ENCODE results near the gene SLC27A5. TPM values are rescaled to one million over a fixed set of nuclear protein-coding genes. Genes with fewer than 3 reads are reported as not detected.
"Not testable (repeated sequence)": the region's sequence is repeated elsewhere in the genome, so short reads cannot be mapped to it uniquely, and the experiment has no call there.

Gene SLC27A5
- total RNA-seq, 1 donor from 2014 or later = 2.9 TPM

DNA sequence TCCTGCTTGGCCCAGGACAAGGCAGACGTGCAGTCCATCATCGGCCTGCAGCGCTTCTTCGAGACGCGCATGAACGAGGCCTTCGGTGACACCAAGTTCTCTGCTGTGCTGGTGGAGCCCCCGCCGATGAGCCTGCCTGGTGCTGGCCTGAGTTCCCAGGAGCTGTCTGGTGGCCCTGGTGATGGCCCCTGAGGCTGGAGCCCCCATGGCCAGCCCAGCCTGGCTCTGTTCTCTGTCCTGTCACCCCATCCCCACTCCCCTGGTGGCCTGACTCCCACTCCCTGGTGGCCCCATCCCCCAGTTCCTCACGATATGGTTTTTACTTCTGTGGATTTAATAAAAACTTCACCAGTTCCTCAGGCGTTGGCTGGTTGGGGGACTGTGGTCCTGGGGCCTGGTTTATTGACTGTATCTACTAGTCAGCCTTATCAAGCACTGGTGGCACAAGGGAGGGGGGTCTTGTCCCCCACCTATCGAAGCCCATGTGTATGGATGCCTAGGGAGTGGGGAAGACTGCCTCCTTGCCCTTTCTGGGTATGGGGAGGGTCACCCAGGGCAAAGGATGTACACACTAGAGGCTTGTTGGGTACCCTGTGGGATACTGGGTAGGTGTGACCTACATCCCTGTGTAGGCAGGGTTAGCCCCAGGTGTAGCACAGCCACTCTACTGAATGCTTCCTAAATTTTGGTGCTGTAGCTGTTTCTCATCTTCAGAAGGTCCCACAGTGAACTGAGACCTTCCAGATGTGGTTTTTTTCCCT lies 38.8 kb upstream of the SLC27A5 start:
- DNase-seq (ENCODE audit: low read depth) = no peak

DNA sequence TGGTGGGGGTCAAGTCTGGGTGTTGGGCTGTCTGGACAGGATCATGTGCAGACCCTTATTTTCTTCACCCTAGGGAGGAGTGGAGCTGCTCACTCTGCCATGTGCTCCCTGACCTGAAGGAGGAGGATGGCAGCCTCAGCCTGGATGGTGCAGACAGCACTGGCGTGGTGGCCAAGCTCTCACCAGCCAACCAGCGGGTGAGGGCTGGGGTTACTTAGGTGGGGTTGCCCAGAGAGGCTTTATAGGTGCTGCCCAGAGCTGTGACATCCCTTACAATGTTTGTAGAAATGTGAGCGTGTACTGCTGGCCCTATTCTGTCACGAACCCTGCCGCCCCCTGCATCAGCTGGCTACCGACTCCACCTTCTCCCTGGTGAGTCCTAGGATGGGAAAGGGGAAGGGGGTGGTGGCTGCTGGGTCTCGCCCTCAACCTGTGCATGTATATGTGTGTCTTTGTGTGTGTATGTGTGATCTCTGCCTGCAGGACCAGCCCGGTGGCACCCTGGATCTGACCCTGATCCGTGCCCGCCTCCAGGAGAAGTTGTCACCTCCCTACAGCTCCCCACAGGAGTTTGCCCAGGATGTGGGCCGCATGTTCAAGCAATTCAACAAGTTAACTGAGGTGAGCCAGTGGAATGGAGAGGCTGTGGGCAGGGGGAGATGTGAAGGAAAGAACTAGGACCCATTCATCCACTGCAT lies 38.0 kb upstream of the SLC27A5 start:
- no peak for DNase-seq (ENCODE audit: low read depth)

DNA sequence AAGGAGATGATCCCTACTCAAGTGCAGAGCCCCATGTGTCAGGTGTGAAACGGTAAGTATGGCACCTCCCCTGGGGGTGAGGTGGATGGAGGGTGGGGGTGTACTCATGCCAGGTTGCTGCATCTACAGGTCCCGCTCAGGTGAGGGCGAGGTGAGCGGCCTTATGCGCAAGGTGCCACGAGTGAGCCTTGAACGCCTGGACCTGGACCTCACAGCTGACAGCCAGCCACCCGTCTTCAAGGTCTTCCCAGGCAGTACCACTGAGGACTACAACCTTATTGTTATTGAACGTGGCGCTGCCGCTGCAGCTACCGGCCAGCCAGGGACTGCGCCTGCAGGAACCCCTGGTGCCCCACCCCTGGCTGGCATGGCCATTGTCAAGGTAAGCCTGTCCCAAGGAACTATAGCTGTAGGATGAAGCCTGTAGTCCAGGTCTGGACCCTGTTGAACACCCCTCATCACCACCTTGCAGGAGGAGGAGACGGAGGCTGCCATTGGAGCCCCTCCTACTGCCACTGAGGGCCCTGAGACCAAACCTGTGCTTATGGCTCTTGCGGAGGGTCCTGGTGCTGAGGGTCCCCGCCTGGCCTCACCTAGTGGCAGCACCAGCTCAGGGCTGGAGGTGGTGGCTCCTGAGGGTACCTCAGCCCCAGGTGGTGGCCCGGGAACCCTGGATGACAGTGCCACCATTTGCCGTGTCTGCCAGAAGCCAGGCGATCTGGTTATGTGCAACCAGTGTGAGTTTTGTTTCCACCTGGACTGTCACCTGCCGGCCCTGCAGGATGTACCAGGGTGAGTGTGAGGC lies 37.3 kb upstream of the SLC27A5 start:
- no peak for DNase-seq (ENCODE audit: low read depth)

DNA sequence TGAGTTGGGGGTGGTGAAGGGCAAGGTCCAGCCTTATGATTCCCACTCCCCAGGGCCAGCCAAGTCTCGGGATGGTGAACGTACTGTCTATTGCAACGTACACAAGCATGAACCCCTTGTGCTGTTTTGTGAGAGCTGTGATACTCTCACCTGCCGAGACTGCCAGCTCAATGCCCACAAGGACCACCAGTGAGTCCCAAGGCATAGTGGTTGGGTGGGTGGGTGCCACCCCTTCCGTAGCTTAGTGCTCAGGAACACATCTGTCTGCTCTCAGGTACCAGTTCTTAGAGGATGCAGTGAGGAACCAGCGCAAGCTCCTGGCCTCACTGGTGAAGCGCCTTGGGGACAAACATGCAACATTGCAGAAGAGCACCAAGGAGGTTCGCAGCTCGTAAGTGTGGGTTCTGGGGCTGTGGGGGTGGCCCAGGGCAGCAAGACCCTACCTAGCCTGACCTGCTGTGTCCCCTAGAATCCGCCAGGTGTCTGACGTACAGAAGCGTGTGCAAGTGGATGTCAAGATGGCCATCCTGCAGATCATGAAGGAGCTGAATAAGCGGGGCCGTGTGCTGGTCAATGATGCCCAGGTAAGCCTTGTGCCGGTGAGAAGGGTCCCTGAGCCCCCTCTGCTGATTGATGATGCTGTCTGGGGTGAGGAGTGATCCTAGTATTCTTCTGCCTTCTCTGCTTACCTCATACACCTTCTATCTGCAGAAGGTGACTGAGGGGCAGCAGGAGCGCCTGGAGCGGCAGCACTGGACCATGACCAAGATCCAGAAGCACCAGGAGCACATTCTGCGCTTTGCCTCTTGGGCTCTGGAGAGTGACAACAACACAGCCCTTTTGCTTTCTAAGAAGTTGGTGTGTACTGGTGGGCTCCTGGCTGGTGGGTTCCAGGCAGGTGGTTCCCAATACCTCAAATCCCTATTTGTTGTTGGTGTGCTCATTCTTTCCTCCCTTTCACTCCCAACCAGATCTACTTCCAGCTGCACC lies 35.8 kb upstream of the SLC27A5 start:
- DNase-seq (ENCODE audit: low read depth) = no peak

DNA sequence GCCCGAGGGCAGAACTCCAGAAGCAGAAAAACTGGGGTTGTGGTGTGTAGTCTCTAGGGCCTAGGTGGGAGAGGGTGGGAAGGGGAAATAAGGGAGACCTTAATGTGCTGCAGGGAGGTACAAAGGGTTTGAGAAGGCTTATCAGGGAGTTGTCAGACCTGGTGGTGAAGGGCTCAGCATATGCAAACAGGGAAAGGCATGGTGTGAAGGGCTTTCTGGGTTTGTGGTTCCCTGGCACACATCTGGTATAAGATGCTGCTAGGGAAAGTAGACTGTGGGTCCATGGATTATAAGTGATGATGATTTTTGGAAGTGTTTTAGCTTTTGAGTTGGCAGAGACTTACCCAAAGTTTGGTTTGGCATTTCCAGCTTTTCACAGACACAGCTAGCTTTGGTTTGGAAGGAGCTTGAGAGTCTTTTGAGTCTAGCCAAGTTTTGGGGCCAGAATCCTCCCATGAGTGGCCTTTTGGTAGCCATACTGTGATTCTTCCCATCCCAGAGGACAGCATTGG lies 34.3 kb upstream of the SLC27A5 start:
- DNase-seq (ENCODE audit: low read depth) = no peak

DNA sequence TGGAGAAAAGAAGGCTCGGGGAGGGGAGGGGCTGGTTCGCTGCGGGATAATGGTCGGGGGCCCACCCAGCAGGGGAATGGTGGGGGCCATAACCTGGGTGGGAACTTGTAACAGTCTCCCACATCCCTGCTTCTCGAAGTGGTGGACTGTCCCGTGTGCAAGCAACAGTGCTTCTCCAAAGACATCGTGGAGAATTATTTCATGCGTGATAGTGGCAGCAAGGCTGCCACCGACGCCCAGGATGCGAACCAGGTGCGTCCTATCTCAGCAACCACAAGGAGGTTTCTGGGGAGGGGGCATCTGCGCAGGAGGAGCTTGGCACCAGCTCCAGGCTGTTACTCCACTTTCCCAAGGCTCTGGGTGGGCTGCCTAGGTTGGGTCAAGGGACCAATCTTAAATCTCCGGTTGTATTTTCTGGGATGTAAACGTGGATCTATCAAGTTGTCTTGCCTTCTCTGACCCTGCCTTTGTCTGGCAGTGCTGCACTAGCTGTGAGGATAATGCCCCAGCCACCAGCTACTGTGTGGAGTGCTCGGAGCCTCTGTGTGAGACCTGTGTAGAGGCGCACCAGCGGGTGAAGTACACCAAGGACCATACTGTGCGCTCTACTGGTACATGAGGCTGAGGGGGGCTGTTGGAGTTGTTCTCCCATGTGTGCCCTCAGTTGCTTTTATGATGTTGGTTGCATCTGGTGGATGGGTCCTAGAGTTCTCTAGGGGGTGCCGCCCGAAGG lies 33.7 kb upstream of the SLC27A5 start:
- no peak for DNase-seq (ENCODE audit: low read depth)

DNA sequence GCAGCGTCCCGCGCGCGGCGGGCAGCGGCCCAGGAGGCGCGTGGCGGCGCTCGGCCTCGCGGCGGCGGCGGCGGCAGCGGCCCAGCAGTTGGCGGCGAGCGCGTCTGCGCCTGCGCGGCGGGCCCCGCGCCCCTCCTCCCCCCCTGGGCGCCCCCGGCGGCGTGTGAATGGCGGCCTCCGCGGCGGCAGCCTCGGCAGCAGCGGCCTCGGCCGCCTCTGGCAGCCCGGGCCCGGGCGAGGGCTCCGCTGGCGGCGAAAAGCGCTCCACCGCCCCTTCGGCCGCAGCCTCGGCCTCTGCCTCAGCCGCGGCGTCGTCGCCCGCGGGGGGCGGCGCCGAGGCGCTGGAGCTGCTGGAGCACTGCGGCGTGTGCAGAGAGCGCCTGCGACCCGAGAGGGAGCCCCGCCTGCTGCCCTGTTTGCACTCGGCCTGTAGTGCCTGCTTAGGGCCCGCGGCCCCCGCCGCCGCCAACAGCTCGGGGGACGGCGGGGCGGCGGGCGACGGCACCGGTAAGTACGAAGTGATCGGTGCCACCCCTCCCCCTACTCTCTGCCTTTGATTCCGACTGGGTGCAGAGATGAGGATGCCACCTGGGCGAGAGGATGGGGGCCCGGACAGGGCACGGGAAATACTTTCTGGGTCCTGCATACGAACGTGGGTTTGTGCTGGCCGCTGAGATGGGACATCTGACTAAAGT lies 32.9 kb upstream of the SLC27A5 start:
- peak; percentile 71 for DNase-seq (ENCODE audit: low read depth)

DNA sequence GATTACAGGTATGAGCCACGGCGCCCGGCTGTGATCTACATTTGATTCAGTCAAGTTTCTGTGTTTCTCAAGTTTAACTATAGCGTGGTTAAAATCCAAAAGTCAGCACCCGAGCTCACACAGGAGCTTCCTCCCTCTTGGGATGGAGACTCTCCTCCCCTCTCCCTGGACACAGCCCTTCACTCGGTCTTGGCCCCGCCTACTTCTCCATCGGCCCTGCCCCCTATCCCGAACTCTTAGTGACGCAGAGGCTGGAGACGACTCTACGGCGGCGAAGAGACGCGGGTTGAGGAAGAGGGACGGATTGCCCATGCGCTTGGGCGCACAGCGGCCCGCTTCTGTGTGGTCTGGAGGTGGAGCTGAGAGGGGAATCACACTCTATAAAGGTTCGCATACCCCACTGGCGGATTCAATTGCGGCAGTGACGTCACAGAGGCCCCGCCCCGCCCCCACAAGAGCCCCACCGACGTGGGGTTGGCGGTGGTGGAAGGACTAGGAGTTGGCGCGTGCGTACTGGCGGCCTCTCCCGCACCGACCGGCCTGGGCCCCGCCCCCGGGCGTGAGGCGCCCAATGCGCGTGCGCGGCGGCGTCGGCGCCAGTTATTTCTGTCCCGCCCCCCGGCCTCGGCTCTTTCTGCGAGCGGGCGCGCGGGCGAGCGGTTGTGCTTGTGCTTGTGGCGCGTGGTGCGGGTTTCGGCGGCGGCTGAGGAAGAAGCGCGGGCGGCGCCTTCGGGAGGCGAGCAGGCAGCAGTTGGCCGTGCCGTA lies 32.2 kb upstream of the SLC27A5 start, which contains the start of gene TRIM28:
TSS of gene TRIM28 (plus strand) at position 239 of the 765 bp plus-strand sequence. CDS start 694 bp downstream, outside the sequence.
- DNase-seq (ENCODE audit: low read depth) = peak; percentile 99

DNA sequence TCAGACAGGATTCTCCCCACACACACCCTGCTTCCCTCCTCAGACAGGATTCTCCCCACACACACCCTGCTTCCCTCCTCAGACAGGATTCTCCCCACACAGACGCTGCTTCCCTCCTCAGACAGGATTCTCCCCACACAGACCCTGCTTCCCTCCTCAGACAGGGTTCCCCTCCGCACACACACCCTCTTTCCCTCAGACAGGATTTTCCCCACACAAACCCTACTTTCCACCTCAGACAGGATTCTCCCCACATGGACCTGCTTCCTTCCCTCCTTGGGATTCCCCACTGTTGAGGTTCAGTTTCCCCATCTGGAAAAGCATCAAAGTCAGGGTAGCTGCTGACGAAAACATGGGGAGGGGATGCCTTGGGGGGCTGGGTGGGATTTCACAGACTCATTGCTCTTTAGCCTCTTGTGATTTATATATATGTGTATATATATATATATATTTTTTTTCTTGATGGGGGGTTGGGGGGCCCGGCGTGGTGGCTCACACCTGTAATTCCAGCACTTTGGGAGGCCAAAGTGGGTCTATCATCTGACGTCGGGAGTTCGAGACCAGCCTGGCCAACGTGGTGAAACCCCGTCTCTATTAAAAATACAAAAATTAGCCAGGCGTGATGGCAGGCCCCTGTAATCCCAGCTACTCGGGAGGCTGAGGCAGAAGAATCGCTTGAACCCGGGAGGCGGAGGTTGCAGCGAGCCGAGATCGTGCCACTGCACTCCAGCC lies 31.0 kb upstream of the SLC27A5 start:
- not testable (repeated sequence) for DNase-seq (ENCODE audit: low read depth)

DNA sequence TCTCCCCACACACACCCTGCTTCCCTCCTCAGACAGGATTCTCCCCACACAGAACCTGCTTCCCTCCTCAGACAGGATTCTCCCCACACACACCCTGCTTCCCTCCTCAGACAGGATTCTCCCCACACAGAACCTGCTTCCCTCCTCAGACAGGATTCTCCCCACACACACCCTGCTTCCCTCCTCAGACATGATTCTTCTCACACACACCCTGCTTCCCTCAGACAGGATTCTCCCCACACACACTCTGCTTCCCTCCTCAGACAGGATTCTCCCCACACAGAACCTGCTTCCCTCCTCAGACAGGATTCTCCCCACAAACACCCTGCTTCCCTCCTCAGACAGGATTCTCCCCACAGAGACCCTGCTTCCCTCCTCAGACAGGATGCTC lies 27.4 kb upstream of the SLC27A5 start:
- DNase-seq (ENCODE audit: low read depth) = not testable (repeated sequence)

DNA sequence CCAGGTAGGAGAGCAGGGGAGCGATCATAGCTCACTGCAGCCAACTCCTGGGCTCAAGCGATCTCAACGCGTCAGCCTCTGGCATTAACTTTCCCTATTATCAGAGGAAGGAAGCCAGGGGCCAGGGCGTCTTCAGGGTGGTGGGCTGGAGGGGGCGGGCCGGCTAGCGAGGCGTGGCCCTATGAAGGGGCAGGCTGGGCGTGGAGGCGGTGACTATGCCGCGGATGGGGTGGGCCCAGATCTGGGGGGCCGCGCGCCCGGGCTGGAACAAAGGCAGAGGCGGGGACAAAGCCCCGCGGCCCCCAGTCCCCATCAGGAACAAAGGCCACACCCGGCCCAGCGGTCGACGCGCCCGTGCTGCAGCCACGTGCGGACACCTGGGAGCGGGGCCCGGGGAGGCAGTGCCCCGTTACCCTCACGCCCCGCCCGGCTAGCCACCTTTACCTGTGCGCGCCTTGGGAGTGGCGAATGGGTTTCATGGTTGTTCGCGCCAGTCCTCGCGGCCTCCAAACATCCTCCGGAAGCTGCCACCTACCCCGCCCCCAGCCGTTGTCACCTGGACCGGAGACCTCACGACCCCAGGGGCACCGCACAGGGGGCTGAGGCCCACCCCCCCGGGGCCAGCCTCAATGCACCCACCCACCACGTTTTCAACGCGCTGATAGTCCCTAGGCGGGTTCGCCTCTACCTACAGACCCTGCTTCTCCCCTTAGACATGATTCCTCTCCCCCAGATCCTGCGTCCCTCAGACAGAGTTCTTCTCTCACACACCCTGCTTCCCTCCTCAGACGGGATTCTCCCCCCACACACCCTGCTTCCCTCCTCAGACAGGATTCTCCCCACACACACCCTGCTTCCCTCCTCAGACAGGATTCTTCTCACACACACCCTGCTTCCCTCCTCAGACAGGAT lies 26.7 kb upstream of the SLC27A5 start:
- DNase-seq (ENCODE audit: low read depth) = no peak

DNA sequence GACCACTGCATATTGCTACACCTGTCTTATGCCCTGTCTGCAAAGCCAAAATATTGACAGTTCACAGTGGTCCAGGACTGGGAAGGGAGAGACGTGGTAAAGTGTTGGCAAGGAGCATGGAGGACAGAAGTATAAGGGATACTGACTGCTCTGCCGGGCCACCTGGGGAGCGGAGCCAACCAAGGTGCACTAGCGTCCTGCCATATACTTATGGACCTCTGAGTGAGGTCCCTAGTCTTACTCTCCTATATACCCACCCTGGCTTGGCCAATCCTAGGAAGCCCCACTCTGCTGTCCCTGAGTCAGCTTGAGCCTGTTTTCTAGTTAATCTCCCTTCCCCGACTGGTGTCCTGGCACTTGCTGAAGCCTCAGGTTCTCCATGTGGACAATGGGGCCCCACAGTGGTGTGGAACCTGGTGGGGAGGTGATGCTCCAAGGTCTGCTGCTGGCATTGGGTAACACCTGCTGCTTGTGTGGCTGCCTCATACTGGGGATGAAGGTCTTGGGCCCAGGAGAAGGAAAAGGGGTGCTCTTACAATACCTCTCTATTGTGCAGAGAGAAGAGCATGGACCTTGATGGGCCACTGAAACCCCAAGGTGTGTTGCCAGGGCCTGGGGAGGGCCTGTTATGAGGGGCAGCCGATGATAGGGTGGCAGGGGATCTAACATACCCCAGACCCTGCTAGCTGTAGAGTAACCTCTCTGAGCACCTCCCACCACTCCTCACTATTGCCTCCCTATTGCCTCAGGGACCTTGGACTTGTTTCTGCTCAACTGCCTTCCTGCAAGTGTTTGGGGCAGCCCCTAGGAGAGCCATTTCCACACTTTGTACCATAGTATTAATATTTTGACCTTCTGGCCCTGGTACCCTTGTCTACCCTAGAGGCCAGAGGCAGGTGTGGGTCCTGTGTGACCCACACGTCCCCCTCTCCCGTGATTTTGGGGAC lies 25.3 kb upstream of the SLC27A5 start:
- no peak for DNase-seq (ENCODE audit: low read depth)

DNA sequence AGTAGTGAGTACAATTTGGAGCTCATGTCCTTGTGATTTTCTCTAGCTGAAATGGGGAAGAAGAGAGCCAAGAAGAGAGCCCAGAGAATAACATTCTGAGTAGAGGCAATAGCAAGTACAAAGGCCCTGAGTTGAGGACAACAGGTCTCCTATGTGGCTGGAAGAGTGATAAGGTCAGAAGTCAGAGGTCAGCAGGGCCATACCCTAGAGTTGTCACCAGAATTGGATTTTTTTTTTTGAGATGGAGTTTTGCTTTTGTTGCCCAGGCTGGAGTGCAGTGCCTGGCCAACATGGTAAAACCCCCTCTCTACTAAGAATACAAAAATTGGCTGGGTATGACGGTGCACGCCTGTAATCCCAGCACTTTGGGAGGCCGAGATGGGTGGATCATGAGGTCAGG lies 24.1 kb upstream of the SLC27A5 start:
- no peak for DNase-seq (ENCODE audit: low read depth)

DNA sequence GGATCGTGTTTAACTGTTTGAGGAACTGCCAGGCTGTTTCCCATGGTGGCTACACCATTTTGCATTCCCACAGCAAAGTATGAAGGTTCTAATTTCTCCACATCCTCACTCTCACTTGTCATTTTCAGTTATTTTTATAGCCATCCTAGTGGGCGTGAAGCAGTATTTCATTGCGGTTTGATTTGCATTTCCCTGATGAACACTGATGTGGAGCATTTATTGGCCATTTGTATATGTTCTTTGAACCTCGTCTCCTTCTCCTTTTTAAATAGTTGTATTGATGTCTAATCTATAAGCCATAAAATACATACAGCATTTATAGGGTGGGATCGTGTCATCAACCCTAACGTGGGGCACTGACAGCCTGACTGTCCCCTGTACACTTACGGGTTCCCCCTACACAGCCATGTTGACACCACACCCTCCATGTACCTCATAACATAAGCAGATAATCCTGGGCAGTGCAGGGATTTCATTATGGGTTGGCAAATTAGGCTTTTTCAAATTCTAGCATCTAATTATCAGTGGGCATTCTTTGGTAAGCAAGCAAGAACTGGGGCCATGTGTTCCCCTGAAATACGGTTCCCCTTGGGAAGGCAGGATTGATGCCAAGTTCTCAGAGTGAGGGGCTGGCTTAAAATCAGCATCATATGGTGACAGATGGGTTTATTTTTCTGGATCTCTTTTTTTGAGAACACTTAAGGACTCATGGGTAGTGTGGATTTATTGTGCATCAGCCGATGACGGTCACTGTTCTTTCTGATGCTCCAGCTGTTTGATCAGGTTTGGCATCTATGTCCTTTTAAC lies 19.4 kb upstream of the SLC27A5 start:
- no peak for DNase-seq (ENCODE audit: low read depth)

DNA sequence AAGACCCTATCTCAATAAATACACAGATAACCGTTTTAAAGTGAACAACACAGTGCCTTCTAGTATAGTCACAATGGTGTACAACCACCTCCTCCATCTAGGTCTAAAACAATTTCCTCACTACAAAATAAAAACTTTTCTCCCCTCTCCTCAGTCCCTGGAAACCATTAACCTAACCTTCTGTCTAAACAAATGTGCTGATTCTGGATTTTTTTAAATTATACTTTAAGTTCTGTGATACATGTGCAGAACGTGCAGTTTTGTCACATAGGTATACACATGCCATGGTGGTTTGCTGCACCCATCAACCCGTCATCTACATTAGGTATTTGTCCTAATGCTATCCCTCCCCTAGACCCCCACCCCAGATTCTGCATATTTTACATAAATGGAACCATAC lies 17.6 kb upstream of the SLC27A5 start:
- no peak for DNase-seq (ENCODE audit: low read depth)
